Inflammatory macrophage (primary cell): ENCODE measurements around the gene IQSEC3.
A peak's percentile ranks its signal among the peaks of the same experiment; 100 is the strongest.
"Not testable (repeated sequence)": the region's sequence is repeated elsewhere in the genome, so short reads cannot be mapped to it uniquely, and the experiment has no call there.

Experiments used
- DNase-seq, 2 donors: peaks; one replicate each; pipeline ENCODE4 v3.0.0-alpha.2; 2020 to 2022

IQSEC3 gene

DNA sequence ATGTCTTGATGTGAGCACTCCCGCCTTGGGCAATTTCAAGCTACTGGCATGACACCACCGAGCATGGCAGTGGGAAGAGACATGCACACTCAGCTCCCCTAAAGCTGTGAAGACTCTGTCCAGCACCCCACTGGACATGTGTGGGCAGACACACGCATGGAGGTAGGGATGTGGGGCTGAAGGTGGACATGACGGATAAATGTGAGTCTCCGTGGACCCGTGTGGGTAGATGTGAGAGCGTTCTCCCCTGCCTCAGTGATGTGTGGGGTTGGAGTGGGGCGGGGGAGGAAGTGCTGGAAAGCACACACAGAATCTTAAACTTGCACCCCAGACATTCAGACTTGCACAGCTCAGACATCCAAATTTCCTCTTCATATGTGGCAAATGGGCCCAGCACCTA is 134.8 kb downstream of the IQSEC3 start:
- DNase-seq: no peak

DNA sequence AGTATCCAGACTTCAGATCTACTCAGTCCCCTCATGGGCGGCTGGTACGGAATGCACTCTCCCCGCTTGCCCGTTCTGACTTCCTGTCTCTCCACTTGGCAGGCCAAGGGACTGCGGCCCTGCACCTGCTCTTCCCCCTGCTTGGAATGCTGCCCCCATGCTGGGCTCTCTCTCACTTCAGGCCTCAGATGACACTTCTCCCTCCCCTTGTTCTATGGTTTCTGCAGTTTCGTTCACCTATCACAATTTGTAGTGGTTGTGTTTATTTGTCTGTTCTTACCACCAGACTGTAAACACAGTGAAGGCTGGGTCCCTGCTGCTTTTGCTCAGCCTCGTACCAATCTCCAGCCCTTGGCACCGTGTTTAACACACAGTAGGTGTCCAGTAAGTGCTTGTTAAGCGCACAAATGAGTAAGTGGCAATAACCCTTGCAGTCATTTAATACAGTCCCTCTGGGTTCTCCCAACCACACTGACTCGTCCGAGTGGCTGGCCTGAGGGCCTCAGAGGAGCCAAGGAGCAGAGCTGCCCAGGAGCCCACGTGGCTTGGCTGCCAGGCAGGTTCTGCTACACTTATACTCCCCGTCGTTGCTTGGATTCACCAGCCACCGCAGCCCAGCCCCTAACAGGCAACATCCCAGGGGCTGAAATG is 135.6 kb downstream of the IQSEC3 start:
- DNase-seq: no peak

DNA sequence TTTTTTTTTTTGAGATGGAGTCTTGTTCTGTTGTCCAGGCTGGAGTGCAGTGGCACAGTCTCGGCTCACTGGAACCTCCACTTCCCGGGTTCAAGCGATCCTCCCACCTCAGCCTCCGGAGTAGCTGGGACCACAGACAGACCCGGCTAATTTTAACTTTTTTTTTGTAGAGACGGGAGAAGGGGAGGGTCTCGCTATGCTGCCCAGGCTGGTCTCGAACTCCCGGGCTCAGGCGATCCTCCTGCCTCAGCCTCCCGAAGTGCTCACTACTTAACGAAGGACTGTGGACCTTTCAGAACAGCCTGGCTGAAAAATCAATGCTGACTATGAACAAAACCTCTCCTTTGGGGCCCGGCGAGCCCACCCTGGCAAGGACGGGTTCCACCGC is 136.5 kb downstream of the IQSEC3 start:
- no peak for DNase-seq

DNA sequence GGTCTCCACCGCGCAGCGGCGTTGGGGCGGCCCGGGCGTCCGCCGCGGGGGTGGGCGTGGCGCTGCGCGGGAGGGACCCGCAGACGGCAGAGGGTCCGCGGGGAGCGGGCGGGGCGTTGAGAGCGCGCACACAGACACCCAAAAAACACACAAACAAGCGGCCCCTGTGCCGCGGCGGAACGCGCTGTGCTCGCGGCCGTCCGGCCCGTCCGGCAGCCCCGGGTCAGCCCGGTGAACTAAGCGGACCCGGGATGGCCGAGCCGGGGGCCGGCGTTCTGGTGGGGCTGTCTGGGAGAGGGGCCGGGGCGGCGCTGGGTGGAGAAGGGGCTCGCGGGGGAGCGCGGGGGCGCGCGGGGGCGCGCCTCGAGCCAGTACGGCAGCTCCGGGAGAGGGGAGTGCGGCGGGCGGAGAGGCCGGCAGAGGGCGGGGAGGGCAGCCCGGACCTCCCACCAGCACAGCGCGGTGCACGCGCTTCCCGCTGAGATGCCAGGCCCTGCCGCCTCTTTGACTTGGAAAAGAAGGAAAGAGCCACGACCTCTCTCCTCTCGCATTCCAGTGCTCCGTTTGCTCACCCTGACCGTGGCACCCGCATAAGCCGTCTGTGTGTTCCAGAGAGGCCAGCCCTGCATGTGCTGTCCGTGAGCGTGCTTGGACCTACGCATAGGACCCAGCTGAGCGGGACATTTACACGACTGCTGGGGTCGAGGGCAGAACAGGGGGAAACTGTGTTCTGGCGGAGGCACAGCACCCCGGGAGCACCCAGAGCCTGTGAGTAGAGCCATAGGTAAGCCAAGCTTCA is 137.1 kb downstream of the IQSEC3 start:
- no peak for DNase-seq

DNA sequence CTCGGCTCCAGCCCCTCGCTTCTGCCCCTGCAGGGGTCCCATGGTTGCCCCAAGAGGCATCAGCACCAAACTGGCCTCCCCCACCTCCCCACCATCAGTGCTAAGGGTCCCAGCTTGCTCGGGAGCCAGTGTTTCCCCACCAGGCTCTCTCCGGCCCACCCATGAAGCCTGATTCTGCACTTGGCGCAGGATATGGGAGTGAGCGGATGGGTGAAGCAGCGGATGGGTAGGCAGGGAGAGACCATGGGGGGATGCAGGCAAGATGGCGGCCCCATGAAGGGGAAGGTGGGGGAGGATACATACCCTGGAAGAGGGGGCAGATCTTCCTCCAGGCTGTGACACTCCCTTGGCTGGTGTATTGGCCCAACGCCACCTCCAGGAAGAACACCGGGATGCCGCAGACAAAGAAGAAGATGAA is 137.7 kb downstream of the IQSEC3 start:
- no peak for DNase-seq

DNA sequence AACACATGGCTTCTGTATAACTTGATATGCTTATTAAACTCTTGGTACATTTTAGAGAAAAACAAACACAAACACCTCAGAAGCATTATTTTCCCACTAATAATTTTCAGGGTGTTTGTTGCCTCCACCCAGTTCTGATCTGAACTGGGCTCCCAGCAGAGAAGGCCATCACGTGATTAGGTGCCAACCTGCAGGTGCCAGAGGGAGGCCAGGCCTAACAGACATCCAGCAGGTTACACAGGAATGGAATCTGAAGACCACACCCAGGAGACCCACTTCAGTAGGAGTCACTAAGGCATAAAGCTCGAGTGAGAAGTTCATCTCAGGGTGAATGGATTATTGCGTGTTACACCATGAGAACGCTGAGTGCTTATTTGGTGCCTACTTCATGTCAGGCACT is 138.5 kb downstream of the IQSEC3 start:
- no peak for DNase-seq

DNA sequence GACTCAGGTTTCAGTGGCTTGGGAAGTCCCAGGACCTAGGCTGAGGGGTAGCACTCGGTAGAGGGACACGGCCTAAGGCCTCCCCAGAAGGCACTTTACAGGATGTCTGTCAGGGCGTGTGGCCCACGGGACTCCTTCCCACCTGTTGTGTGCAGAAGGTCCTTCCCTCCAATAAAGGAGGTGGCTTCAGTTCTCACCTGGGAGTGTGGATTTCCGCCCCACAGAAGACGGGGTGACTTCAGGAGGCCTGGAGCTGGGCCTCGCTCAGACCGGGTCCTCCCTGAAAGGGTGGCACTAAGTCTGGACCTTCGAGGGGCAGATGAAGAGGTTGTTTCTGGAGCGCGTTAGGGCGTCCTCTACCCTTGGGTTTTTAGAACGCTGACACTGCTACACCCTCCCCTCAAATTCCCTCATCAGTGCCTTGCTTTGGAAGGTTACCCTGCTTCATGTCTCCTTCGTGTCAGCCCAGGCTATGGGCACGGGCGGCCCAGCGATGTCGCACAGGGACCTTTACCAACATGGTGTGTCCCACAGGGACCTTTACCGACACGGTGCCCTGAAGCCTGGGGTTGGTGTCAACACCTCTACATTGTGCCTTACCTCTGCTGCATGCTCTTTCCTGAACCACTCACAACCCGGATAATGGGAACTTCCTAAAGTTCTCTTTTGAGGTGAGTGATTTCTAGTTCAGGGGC is 140.3 kb downstream of the IQSEC3 start:
- no peak for DNase-seq

DNA sequence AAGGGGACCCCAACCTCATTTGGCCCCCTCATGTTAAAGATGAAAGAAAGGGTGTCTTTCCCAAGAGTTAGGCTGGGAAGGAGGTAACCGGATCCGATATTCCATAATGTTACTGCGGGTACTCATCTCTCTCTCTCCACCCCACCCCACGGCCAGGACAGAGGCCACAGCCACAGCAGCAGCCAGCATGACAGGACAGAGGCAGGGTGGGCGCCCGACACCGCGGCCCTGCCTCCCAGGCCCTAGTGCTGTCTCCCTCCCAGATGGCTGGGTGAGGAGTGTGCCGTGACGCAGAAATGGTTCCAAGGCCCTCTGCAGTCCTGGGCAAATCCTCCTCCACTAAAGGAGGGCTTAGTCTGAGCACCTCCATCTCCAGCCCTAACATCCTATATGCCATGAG is 141.2 kb downstream of the IQSEC3 start:
- no peak for DNase-seq

DNA sequence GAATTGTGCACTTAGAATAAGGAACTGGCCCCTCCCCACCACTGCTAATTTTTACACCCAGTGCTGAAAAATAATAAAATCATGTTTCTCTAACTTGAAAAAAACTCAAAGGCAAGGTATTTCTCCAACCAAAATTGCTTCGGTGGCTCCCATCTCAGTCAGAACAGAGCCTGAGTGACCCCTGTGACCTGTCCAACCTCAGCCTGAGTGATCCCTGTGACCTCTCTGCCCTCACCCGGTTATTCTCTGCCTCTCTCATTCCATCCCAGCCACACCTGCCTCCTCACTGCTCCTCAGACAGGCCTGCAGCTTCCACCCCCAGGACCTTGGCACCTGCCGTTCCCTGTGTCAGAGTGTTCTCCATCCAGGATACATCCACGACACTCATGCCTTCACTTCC is 142.2 kb downstream of the IQSEC3 start:
- DNase-seq: no peak

DNA sequence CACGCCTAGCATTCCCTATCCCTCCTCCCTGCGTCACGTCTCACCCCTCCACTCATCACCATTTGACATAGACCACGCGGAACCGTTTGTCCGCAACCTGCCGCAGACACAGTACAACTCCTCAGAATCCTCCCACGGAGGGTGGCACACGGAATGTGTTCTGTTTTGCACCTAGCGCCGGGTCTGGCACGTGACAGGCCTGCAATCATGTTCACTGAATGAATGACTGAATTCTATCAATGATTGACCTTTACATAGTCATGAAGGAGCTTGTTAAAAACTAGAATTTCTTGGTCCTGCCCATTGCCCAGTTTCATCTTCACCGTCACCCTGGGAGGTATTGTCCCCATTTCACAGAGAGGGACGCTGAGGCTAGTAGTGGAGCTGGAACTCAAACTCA is 142.7 kb downstream of the IQSEC3 start:
- DNase-seq: no peak

DNA sequence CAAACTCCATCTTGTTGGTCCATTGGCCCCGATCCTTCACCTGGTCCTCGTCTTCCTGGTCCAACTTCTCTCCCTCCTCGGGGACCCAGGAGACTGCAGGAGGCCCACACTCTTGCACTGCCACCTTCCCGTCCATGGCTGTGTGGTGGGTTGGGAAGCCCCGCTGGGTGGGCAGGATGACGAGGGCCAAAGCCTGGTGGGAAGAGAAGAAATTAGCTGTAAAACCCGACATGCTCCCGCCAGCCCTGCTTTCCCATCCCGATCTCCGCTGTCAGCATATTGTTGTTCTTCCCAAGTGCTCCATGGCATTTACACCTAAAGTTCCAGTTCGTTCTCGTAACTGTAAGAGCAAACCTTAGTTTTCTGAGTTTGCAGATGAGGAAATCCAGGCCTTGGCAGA is 143.3 kb downstream of the IQSEC3 start:
- DNase-seq: no peak

DNA sequence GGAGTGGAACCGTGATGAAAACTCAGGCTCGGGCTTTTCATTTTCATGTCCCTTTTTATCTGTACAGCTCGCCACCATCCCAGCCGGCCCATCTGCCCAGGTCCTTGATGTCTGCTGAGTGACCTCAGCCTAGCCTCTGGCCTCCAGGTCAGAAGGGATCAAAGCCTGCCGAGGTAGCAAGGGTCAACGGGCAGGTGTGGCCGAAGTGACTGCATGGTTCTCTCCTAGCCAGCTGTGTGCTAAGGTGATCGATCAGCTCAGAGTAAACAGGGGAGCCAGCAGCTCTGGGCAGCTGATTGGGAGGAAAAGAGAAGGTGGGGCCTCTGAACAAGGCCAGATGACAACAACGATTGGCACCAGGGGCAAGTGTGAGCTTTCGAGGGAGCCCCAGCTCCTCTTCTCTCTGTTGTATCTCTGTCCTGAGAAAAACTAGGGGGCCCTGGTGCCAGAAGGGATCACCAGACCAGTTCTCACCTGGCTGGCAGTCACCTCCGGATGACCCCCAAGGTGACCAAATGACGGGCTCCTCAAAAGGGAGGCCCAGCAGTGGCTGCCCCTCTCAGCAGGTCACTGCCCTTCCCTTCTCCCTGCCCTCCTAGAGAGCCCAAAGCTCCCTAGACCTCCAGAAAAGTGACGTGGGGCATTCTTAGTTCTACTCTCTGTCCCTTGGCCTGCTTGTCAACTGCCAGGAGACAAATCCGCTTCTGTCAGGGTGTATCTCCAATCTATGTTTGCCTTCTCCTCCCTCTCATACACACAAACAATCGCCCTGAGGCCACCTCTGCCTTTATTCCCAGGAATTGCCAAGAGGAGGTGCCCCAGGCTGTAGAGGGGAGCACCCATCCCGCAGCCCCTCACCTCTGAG is 143.9 kb downstream of the IQSEC3 start:
- no peak for DNase-seq

DNA sequence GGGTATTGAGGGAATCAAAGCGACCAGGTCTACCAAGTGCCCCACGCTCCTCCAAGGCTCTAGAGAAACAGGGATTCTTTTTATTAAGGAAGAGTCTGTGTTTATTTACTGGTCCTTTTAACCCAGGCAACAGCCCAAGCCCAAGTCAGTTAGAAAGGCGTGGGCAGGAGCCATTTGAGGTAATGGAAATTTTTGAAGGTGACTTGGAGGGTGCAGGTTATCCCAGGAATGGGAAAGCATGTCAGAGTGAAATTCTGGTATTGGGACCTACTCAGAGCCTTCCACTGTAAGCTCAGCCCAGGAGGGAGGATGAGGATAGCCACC is 144.5 kb downstream of the IQSEC3 start:
- DNase-seq: no peak

DNA sequence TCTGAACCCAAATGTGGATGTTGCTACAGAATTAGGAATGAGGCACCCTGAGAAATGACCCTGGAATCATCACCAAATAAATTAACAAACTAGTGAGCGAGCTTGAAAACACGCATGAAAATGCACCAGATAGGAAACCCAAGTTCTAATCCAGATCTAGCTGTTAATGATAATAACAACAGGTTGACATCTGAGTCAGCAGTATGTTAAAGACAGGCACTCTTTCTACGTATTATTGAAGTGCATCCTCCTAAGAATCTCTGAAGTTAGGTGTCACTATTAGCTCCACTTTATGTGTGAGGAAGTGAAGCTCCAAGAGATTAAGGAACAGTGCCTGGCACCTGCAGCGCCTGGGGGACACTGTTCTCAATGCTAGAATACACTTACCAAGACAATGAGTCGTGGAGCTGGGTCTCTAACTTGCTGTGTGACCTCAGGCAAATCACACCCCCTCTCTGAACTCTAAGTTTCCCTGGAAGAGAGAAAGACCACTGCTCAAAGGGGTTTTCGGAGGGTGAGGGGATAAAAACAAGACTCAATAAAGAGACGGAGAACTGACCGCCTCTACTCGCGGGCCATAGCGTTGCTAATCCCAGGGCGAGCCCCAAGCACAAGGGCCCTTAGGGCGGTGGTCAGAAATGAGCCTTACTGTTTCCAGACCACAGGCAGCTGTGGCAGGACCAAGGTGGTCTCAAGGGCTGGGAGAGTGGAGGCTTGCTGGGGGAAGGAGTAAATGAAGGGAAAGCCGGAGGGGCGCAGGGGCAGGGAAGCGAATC is 145.3 kb downstream of the IQSEC3 start:
- peak; percentile 2 to 15 for DNase-seq

DNA sequence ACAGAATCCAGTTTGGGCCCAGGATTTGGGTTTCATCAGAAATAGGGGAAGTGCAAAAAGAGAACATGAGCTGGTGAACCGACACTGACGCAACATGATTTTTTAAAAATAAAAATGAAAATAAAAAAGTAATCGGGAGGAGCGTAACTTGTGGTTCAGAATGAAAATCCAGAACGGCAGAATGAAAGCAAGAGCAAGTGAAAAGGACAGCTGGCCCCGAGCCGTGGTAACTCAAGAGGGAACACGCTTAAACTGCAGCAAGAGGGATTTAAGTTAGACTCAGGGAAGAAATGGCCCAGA is 145.8 kb downstream of the IQSEC3 start:
- peak; percentile 66 to 84 for DNase-seq

DNA sequence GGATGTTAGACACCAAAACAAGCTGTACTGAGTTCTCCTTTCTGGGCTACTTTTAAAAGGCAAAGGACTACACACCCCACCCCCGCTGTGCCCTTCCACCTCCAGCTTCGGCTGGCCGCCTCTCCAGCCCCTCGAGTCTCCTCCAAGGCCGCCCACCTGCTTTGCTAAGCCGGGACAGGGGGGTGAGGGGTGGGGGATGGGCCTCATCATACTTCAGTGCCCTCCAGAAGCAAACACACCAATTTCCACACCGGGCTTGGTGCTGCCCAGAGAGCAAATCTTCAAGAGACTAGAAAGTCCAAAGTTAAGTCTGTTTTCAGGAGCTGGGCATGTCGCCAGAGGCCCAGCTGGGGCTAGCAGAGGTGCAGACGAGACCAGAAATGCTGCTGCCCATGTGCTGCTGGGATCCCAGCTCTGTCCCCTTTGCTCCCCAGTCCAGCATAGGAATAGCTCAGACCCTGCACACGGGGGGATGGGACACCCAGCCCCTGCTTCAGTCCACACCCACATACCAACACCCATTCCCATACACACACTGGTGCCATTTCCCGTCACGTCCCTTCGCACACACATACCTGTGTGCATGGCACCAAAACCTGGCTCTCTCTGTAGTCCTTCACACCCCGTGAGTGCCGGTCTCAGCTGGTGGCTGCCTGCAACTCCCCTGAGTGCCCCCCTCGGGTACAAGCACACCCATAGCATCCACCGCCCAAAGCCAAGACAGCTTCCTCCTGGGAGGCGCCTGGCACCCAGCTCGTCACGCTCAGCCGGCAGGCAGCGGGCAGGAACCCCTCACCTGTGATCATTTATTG is 146.4 kb downstream of the IQSEC3 start:
- peak in 1 of 2 donors; percentile 77 for DNase-seq

DNA sequence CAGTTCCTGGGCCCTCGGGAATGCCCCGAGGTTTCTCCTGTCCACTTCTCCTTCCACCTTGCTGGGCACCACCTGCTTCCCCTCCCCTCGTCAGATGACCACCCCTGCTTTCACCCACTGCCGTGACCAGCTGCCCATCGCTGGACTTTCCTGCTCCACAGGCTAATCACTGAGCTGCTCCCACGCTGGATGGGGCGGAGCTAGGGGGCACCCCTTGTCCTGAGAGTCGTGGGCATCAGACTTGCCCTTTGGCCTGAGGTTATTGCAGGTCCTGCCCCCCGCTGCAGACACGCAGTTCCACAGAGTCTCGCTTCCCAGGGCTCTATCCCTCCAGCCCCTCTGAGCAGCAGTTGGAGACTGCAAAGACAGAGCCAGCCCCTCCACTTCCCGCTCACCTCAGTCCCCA is 147.0 kb downstream of the IQSEC3 start:
- DNase-seq: peak; percentile 5 to 54

DNA sequence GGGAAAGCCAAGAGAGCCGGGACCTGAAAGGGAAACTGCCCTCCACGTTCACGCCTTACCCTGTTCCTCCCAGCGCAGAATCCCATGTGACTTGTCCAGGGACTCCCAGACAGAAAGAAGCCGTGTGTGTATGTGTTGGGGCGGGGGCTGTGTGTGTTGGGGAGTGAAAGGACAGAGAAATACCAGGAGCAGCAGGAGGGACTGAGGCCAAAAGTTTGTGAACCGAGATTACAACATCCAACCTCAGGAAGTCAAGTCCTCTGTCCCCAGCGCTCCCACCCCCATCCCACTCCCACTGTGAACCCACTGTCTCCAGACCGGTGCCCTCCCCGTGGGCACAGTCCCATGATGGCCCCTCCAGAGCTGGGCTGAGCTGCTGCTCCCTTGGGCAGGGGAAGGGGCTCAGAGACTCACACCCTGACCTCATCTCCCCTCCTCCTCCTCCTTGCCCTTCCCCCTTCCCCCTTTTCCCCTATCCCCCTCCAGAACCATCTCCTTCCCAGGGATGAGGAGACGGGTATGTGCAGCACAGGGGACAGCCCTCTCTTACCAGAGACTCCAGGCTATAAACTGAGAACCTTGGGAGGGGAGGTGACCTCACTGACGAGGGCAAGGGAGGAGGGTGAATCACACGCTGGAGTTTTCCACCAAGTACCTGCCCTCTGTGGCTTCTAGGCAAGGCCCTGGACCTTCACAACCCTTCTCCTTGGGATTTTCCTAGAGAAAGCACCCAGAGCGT is 147.6 kb downstream of the IQSEC3 start, which contains the start of gene SLC6A12:
Gene SLC6A12 (minus strand): TSS at position 155 of the 739 bp plus-strand sequence. CDS start 4,171 bp downstream, outside the sequence.
- DNase-seq: peak; percentile 40 to 65

DNA sequence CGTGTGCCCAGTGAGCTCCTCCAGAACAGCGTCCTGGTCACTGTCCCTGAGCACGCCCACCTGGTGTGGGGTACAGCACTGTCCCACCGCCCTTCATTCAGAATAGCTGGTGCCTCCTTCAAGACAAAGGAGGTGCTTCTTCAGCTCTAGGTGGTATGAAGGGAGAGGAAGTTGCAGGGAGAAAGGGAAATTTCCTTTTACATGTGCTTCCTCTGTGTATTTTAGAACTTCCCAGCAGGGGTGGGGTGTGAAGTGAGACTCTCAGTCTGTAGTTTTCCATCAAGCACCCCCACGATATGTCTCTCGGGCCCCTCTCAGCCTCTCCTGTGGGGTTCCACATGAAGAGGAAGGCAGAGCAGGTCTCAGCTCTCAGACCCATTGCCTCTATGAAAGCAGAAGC is 148.5 kb downstream of the IQSEC3 start:
- DNase-seq: no peak

DNA sequence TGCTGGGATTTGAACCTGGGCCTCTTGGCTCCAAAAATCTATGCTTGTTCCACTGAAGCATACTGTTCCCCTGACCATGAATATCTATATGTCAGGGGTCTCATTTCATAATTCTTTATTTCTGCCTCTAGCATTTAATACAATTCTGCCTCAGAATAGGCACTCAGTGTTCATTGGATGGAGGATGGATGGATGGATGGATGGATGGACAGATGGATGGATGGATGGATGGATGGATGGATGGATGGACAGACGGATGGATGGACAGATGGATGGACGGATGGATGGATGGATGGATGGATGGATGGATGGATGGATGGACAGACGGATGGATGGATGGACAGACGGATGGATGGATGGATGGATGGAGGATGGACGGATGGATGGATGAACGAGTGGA is 150.5 kb downstream of the IQSEC3 start:
- not testable (repeated sequence) for DNase-seq

DNA sequence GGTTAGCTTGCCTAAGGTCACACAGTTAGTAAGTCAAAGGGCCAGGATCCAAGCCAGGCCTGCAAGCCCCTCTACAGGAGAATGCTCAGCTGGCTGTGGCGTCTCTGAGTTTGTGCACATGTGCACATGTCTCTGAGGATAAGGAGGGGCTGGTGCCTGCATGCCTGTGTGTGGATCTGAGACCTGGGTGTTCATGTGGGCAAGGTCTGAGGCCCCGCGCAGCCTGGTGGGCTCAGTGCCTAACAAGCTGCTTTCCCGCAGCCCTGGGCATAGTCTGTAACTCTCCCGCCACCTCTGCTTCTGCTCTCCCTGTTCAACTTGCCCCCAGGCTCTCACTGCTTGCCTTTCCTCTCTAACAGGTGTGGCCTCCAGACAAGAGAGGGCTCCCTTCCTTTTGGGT is 151.7 kb downstream of the IQSEC3 start:
- no peak for DNase-seq
